Limb (tissue), 2 donors: ENCODE measurements around the gene MINDY4.
"Not testable (repeated sequence)": the region's sequence is repeated elsewhere in the genome, so short reads cannot be mapped to it uniquely, and the experiment has no call there.

Experiments
- DNase-seq, 2 donors: peaks; one replicate each; pipeline ENCODE4 v3.0.0-alpha.2; 2016; ENCODE audit errors: extremely low spot score in 2 of 2

MINDY4 gene

DNA sequence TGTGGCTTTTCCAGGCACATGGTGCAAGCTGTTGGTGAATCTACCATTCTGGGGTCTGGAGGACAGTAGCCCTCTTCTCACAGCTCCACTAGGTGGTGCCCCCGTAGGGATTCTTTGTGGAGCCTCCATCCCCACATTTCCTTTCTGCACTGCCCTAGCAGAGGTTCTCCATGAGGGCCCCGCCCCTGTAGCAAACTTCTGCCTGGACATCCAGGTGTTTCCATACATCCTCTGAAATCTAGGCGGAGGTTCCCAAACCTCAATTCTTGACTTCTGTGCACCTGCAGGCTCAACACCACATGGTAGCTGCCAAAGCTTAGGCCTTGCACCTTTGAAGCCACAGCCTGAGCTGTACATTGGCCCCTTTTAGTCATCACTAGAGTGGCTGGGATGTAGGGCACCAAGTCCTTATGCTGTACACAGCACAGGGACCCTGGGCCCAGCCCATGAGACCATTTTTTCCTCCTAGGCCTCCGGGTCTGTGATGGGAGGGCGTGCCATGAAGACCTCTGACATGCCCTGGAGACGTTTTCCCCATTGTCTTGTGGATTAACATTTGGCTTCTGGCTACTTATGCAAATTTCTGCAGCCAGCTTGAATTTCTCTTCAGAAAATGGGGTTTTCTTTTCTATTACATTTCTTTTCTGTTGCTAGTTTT, 62.9 kb downstream of the MINDY4 start:
- DNase-seq, result not testable (repeated sequence)

DNA sequence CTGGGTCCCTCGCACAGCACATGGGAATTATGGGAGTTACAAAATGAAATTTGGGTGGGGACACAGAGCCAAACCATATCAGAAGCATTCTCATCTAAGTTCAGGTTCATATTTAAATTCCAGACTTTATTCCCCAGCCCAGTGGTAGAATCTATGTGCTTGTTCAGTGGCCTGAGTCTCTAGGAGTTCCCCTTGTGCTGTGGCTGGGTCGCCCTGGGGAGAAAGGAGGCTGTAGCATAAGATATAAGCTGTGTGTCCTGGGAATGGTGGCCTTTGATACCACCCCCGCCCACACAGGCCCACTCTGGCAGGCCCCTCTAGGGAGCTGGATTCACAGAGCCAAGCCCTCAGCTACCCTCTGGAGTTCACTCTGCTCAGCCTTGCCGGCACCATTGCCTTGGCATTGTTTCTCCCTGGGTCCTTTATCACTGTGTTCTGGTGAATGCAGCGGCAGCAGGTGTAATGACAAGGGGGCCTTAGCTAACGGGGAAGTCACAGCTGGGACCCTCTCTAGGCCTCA, 64.2 kb downstream of the MINDY4 start:
- DNase-seq, result no peak

DNA sequence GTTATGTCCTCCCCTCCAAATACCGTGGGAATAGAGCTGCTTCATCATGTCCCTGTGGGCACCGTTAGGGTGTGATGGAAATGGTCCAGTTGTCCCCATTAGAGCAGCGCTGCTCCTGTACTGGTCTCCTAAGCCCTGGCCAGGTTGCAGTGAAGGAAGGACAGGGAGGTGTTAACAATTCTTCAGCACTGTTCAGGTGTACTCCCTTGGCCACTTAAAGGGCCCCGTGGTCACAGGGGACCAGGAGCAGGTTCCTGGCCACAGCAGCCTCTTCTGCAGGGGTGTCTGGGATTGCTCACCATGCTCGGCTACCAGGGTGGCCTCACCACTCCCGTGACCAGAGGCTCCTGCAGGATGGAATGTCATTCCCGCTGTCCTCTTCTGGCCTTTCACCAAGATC, 65.8 kb downstream of the MINDY4 start:
- no peak for DNase-seq

DNA sequence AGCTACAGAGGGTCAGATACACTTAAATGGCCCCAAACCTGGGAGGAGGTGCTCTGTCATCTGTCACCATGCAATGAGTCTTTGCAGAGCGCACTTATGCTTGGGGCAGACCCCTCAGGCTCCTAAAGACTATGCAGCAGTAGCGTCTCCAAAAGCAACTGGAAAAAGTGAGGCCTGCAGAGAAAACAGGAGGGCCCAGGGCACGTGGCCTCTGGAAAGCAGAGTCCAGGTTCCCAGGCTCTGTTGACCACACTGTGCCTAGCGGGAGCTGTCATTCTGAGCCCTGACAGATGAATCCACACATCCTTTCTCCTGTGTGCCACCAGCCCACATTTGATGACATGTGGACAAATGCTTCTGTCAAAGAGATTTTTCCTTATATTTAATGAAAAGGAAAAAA, 66.4 kb downstream of the MINDY4 start:
- DNase-seq, result no peak

DNA sequence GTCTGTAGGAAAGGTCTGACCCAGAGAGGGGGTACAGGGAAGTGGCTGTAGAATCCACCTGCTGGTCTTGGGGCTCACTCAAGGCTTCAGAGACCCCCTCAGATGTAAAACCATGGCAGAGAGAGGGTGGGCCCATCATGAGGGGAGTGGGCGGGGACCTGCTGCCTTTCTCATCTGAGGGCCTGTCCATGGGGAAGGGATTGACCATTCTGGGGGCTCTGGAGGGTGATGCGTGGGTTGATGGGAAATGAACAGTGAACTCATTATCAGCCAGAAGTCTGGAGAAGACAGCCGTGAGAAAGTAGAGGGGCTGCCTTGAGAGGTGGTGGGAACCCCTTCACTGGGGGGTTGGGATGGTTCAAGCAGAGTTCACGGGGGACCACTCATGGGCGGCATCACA, 66.8 kb downstream of the MINDY4 start:
- DNase-seq, result no peak

DNA sequence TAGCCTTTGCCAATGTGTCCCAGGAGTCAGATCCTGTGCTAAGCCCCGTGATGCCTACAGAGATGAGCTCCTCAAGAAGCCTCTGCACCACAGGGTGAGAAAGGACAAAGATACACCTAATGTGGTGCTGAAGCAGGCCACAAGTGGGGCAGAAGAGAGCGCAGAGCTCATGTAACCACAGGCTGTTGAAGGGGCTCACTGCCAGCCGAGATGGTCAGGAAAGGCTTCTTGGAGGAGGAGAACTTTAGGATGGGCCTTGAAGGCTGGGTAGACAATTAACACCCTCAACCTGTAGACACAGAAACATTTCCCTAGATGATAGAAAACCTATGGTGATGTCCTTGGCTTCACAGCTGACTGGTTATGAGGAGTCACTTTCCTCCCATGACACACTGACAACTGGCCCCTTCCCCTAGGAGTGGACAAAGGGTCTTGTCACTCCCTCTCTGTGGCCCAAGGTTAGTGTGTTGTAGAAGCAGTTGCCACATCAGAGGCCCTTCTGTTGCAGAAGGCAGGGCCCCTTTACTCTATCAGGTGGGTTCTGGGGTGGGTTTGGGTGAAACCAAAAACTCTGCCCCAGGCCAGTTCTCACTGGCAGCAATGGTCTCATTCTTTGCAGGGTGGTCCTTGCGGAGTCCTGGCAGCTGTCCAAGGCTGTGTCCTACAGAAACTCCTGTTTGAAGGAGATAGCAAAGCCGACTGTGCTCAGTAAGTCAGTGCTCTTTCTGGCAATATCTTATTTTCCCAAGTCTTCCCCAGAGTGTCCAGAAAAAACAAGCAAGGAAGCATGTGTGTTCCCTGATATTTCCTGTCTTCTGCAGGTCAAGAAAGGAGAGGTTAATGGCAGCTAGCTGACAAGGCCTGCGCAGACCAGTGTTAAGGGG, 69.2 kb downstream of the MINDY4 start:
- peak in 1 of 2 donors; percentile 30 for DNase-seq

DNA sequence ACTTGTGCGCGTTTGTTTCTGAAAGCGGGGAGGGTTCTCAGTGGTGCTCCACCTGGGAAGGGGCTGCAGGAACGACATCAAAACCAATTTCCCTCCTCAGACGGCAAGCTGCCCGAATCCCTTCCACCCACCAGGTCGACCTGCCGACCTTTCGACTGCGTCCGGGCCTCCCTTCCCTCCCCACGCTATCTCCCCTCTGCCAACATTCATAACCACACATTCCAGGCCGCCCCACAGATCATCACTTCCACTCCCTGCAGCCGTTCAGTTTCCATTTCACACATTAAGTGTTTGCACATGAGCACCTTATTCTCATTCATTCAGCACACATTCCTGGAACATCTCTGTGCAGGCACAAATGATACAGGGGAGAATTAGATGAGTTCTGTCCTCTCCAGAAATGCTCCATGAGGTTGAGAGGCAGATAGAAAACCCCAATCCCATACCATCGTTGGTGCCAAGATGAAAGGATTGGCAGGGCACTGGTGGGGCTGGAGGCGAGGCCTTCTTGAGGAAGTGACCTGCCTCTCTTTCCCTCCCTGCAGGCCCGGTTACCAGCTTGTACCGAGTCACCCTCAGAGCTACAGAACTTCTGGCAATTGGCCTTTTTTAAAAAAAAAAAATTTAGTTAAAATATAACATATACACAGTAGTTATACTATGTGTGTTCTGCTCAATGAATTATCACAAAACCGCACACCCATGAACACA, 70.0 kb downstream of the MINDY4 start:
- DNase-seq, result peak in 1 of 2 donors; percentile 25

DNA sequence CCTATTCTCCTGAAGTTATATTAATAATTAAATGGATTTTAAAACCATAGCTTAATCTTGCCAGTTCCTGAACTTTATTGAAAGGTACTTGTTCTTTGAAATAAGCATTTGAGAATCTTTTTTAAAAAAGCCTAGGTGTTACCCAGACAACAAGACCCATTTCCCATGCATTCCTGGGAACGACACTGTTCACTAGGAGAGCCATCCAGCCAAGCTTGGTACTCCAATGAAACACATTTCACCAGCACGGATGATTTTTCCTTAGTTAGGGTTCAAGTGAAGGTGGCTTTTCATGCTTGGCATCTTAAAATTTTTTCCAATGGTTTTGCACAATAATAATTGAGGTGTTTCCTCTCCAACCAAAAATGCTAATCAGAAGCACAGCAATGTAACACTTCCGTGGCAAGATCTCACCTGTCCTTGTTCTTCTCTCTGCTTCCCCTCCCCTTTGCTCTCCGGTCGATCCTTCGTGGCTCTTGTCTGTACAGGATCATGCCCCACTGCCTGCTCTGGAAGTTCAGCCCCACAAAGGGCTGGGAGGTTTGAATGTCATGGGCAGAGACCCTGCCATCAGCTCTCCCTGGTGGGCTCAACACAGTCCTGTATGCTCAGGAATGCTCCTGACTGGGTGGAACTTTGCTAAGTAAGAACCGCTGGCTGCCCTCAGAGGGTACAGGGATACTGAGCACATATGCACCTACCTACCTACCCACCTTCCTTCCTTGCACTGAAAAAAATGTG, 70.8 kb downstream of the MINDY4 start:
- peak in 1 of 2 donors; percentile 9 for DNase-seq

DNA sequence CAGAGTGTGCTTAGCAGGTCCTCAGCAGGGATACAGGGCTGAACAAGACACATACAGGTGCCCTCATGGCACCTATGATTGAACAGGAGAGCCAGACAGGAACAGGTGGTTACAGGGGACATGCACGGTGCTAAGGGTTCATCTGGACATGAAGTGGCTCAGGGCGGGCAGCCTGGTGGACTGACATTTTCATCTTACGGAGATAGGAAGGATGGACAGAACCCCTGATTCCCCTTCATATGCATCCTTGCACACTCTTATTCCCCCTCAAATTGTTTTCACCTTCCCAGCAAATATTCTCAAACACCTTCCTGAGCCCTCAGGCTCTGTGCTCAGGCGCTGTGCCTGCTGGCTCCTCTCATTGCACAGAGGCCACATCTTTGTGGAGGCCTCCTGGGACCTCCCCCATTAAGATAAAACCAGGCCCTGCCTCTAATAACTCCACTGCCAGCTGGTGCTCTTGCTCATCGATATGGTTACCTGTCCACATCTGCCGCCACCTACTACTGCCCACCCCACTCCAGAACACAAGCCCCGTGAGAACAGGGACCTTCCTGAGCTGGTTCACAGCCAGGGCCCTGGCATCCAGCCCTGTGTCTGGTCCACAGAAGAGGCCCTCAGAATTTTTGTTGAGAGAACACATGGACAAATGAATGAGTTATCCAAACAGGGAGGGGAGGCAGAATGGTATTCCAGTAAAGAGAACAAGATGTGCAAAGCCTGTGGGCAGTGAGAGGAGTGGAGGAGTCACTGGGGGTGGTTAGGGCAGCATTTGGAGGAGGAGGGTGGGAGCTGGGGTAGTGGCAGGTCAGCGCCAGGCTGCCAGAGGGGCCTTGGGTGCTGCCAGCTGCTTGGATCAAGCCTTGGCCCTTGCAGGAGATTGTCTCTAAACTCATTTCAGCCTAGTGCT, 71.6 kb downstream of the MINDY4 start:
- DNase-seq, result no peak

DNA sequence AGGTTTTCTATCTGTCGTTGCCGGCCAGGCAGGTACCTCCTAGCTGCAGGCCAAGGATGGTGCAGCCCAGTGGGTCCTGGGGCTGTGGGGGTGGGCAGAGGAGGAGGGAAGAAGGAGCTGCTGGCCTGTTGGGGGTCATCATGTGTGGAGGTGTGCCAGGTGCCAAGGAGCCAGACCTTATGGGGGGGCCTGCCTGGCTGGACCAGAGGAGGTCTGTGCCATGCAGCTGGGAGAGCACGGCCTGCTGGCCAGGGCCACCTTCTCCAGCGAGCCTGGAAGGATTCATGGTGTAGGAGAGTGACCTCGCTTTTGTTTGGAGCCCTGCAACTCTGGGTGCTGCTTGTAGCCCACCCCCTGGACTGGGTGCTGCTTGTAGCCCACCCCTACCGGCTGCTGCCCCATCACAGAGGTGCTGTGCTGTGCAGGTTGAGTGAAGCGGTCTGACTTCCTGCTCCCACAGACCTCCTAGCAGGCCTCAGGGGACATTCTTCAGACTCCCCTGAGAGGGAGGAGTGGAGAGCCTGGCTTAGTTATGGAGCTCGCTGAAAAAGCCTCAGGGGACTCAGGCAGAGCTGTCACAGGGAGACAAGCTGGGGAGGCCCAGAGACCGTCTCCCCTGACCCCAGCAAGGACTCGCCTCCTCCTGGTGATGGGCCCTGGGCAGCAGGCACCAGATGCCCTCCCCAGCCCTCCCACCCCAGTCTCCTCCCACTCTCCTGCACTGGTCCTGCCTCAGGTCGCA, 72.7 kb downstream of the MINDY4 start:
- DNase-seq, result no peak

DNA sequence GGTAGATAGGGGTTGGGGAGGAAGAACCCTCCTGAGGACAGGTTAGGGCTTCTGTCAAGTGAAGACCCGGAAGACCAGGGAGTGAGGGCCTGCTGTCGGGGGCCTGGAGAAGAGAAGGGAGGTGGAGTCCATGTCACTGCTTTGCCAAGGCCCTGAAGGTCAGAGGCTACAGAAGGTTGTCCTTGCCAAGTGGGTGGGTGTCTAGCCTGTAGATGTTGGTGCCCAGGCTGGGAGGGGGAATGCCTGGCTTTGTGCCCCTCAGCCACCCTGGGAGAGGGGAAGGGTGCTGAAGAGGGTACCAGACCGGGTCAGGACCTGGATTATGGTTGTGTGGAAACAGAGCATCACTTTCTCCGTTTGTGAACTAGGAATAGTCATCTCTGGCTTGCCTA, 73.3 kb downstream of the MINDY4 start:
- DNase-seq, result peak in 1 of 2 donors; percentile 4

DNA sequence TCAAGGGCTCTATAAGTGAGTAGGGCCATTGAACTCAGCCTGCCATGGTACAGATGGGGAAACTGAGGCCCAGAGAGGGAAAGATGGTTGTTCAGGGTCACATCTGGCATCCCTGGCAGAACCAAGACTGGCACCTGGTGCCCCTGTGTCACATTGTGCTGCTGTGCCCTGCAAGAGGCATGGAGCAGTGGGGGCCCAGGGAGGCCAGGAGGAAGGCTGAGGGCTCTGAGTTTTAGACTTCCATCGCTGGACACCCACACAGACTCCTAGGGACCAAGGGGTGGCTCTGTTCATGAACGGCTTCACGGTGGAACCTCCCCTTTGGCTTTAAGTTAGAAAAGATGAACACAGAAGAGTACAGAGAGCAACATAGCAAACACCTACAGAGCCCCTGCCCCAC, 73.7 kb downstream of the MINDY4 start:
- DNase-seq, result no peak

DNA sequence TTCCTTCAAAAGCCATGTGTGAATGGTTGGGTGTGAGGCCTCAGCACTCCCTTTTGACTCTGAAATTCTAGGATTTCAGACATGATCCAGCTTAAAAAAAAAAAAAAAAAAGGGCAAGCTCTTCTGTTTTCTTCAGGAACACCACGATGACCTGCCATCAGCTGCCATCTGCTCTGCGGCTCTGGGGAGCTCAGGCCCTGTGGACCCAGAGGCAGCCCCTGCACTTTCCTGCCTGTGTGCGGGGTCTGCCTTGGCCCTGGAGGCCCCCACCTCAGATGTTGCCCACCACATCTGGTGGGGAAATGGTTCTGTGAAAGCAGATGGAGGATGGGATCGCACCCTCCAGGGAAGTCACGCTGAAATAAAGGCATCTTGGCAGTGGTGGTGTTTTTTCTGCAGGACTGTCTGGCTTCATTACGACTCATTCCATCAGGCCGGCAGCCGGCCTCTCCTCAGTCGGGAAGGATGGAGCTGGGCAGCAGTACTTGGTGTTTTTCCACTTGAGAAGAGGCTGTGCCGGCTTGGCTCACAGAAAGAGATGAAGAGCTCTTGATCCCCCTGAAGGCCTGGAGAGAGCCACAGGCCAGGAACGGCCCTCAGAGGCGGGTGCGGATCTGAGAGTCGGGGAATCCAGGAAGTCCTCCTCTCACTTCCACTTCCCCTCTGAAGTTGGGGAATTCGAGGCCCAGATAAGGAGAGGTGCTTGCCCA, 74.4 kb downstream of the MINDY4 start:
- DNase-seq, result peak; percentile 24 to 42

DNA sequence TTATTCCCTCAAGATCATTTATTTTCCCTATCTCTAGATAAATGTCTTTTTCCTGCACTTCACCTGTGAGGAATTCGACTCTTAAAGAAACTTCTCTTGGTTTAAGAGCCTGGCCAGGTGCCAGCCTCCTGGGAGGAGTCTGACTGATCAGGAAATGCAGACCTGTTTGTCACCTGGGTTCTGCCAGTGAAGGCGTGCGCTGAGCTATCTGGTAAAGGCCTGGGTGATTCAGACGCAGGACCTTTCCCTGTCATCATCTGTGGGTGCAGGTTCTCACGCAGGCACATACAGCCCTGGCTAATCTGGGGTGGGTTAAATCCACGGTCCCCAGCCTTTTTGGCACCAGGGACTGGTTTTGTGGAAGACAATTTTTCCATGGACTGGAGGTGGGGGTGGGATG, 75.2 kb downstream of the MINDY4 start:
- DNase-seq, result no peak

DNA sequence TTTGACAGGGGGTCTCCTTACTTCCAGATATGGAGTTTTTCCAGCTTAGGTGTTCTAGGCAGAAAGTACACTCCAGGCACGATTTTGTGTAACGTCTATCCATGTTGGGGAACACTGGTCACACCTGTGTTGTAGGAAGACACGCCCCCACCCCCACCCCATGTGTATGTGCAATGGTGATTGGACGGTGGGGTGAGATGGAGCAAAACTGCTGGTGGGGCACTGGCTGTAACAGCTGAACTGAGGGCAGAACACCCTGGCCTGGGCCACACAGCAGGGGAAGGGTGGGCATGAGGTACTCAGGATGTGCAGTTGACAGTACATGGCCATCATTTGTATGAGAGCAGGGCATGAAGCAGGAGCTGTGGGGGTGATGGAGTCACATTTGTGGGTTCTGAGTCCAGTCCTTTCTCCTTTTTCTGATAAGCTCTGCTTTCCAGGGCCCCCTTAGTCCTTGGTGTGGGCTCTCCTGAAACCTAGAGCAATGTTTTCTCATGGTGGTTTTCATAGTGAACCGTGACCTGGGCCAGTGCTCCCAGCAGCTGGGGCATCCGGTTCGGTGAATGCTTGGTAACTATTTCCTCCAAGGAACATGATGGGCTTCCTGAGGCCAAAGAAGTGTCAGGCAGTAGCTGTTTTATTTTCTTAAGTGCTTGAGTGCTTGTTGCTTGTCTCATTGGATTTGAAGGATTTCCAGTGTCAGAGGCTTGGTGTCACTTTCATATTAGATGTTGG, 77.1 kb downstream of the MINDY4 start:
- no peak for DNase-seq

DNA sequence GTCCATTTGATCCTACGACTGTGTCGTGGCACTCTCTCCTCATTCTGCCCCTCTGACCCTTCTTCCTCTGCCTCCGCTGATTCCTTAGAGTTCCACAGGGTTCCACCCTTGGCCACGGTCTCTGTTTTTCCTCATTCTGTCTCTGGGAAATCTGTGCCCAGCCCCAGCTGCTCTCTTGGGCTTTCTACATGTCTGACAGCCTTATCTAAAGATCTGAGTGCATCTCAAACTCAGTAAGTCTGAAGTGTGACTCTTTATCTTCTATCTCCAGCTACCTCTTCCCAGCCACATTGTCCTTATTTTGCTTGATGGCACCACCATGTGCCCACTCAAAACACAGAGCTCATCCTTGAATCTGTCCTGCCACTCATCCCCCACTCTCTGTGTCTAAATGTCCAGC, 78.3 kb downstream of the MINDY4 start:
- DNase-seq, result no peak

DNA sequence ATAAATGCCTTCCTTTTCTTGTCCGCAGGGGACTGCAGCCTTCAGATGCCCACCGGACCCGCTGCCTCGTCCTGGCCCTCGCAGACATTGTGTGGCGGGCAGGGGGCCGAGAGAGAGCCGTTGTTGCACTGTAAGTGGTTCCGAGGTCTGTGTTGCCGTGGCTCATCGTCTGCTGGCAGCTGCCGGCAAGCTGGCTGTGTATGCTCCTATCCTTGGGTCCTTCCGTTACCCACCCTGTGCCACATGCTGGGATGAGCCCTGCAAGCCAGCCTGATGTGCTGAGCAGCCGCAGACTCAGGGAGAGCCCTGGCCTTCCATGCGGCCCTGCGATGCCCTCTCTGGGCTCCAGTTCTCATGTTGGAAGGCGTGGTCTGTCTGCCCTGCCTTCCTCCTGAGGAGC, 79.2 kb downstream of the MINDY4 start:
- DNase-seq, result no peak

DNA sequence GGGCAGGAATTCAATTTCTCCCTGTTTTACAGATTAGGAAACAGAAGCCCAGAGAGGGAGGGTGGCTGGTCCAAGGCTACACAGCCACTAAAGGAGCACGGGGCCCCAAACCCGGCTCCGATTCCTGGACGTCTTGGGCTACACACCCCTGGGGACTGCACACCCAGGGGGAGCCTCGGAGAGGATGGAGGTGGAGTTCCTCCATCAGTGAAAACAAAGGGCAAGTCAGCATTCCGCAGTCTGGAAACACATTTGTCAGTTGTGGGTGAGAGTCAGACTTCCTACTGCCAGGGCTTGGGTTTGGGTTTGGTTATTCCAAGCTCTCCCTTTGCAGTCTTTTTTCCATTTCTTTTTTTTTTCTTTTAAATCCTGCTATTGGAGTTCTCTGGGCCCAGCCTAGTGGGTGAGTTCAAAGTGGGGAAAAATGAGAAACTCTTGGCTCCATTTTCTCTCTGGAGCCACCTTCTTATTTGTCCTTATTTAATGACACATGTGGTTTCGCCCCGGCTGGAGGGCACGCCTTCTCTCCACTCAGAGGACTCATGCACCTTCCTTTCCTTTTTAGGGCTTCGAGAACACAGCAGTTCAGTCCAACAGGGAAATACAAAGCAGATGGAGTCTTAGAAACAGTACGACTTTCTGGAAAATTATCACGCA, 80.6 kb downstream of the MINDY4 start:
- peak in 1 of 2 donors; percentile 77 for DNase-seq
